IMR-90 (cell line): ENCODE data around the gene FBXL19. TPM values are rescaled to one million over a fixed set of nuclear protein-coding genes. Genes with fewer than 3 reads are reported as not detected.

Source experiments
- ATAC-seq: fragments of 200-7000 bp; cut with Tn5 transposase; 2 replicates; pipeline ENCODE4 v1.9.1; 2020; ENCODE audit warnings: low read depth, mild to moderate bottlenecking, moderate library complexity
- BruUV-seq: library from RNA; stranded (reverse); fragments of 400-500 nt; replicated peaks from 2 replicates; lab custom pipeline; 2021; lab: Mats Ljungman, UMichigan
- CTCF ChIA-PET: fragments of 300-600 bp; formaldehyde crosslinking; extraction: SDS; loops from one replicate; lab custom pipeline; 2021; ENCODE audit warnings: antibody characterized with exemption; lab: Yijun Ruan, JAX
- POLR2A ChIA-PET: fragments of 300-600 bp; sonication (Branson Sonifier 250); formaldehyde crosslinking; loops from one replicate; lab custom pipeline; 2022; ENCODE audit warnings: antibody characterized with exemption; ENCODE audit not compliant: unreplicated experiment; lab: Charles Lee
- DNase-seq: peaks from one replicate; pipeline ENCODE4 v3.0.0; 2013
- H2AFZ ChIP-seq: replicated peaks from 2 replicates; pipeline ENCODE3; 2013; ENCODE audit warnings: low read length, mild to moderate bottlenecking; ENCODE audit not compliant: poor library complexity
- H2AK5ac ChIP-seq: 2 replicates; pipeline ENCODE4 v1.6.1; 2013; ENCODE audit warnings: low read depth, low read length, inconsistent platforms
- H2AK9ac ChIP-seq: replicated peaks from 2 replicates; pipeline ENCODE3; 2013; ENCODE audit warnings: mild to moderate bottlenecking, low read depth, low read length, moderate library complexity; ENCODE audit not compliant: poor library complexity
- H2BK120ac ChIP-seq: 2 replicates; pipeline ENCODE4 v1.6.1; 2013; ENCODE audit warnings: low read depth, low read length, inconsistent platforms
- H2BK15ac ChIP-seq: 3 replicates; pipeline ENCODE4 v1.6.1; 2013; ENCODE audit warnings: low read depth, low read length, inconsistent platforms
- H2BK20ac ChIP-seq: 2 replicates; pipeline ENCODE4 v1.6.1; 2013; ENCODE audit warnings: low read depth, mild to moderate bottlenecking, inconsistent platforms, low read length, moderate library complexity
- H2BK5ac ChIP-seq: 2 replicates; pipeline ENCODE4 v1.6.1; 2013; ENCODE audit warnings: mild to moderate bottlenecking, low read depth, low read length, inconsistent platforms; ENCODE audit not compliant: poor library complexity, severe bottlenecking
- H3K14ac ChIP-seq: replicated peaks from 2 replicates; pipeline ENCODE4 v1.6.1; 2013; ENCODE audit warnings: low read depth, low read length, inconsistent platforms
- H3K18ac ChIP-seq: 2 replicates; pipeline ENCODE4 v1.6.1; 2013; ENCODE audit warnings: low read depth, low read length, control low read depth
- H3K23ac ChIP-seq: 2 replicates; pipeline ENCODE4 v1.6.1; 2013; ENCODE audit warnings: low read depth, low read length, inconsistent platforms
- H3K27ac ChIP-seq: 2 replicates; pipeline ENCODE4 v1.5.1; 2013; ENCODE audit warnings: mild to moderate bottlenecking, control low read depth, low read length; ENCODE audit not compliant: insufficient read depth
- H3K27me3 ChIP-seq: 2 replicates; pipeline ENCODE4 v1.6.1; 2013; ENCODE audit warnings: low read length; ENCODE audit not compliant: control insufficient read depth, insufficient read depth
- H3K36me3 ChIP-seq: 2 replicates; pipeline ENCODE4 v1.6.1; 2013; ENCODE audit warnings: low read length, mixed read lengths; ENCODE audit not compliant: control insufficient read depth, insufficient read depth
- H3K4ac ChIP-seq: 2 replicates; pipeline ENCODE4 v1.6.1; 2013; ENCODE audit warnings: low read depth, low read length, inconsistent platforms
- H3K4me1 ChIP-seq: 2 replicates; pipeline ENCODE4 v1.6.1; 2013; ENCODE audit warnings: low read length, mixed read lengths; ENCODE audit not compliant: control insufficient read depth, insufficient read depth
- H3K4me2 ChIP-seq: 2 replicates; pipeline ENCODE4 v1.6.1; 2013; ENCODE audit warnings: low read depth, mild to moderate bottlenecking, control low read depth, low read length, moderate library complexity
- H3K4me3 ChIP-seq: 2 replicates; pipeline ENCODE4 v1.5.1; 2013; ENCODE audit warnings: low read depth, mild to moderate bottlenecking, control low read depth, low read length, moderate library complexity; ENCODE audit not compliant: insufficient read depth
- H3K56ac ChIP-seq: 2 replicates; pipeline ENCODE4 v1.6.1; 2013; ENCODE audit warnings: low read length, inconsistent platforms; ENCODE audit not compliant: insufficient read depth; ENCODE audit errors: extremely low read depth
- H3K79me1 ChIP-seq, 2 experiments: 2 replicates each; pipeline ENCODE4 v1.6.1; 2013; ENCODE audit warnings: low read length in 2 of 2, inconsistent platforms in 1 of 2, low read depth in 1 of 2
- H3K9ac ChIP-seq: 2 replicates; pipeline ENCODE4 v1.6.1; 2013; ENCODE audit warnings: low read depth, low read length, control low read depth
- H3K9me1 ChIP-seq: 2 replicates; pipeline ENCODE4 v1.6.1; 2013; ENCODE audit warnings: low read length, inconsistent platforms; ENCODE audit not compliant: insufficient read depth
- H3K9me3 ChIP-seq: 2 replicates; pipeline ENCODE4 v1.6.1; 2013; ENCODE audit warnings: low read length; ENCODE audit not compliant: control insufficient read depth, insufficient read depth
- H4K20me1 ChIP-seq: 2 replicates; pipeline ENCODE4 v1.6.1; 2013; ENCODE audit warnings: low read length, inconsistent platforms; ENCODE audit not compliant: insufficient read depth
- H4K5ac ChIP-seq: 2 replicates; pipeline ENCODE4 v1.6.1; 2013; ENCODE audit warnings: mild to moderate bottlenecking, low read depth, low read length, control low read depth
- H4K8ac ChIP-seq, 2 experiments: 2 replicates each; pipeline ENCODE4 v1.6.1; 2013; ENCODE audit warnings: low read depth in 2 of 2, low read length in 2 of 2, control low read depth in 1 of 2, inconsistent platforms in 1 of 2
- H4K91ac ChIP-seq: 2 replicates; pipeline ENCODE4 v1.6.1; 2013; ENCODE audit warnings: low read depth, low read length, inconsistent platforms; ENCODE audit not compliant: insufficient read depth
- CEBPB ChIP-seq: IDR thresholded peaks from 2 replicates; pipeline ENCODE4 v1.6.1; 2012; ENCODE audit warnings: low read depth, low read length, improper control_type of control experiment
- RCOR1 ChIP-seq: IDR thresholded peaks from 2 replicates; pipeline ENCODE4 v1.6.1; 2012; ENCODE audit warnings: mild to moderate bottlenecking, low read length, improper control_type of control experiment; ENCODE audit not compliant: insufficient replicate concordance
- RFX5 ChIP-seq: IDR thresholded peaks from 2 replicates; pipeline ENCODE4 v1.8.0; 2012; ENCODE audit warnings: low read depth, mild to moderate bottlenecking, low read length, moderate library complexity
- SMC3 ChIP-seq: fragments of 150-350 bp; IDR thresholded peaks from 2 replicates; pipeline ENCODE4 v1.6.1; 2016; ENCODE audit warnings: low read depth, mild to moderate bottlenecking, antibody characterized with exemption, low read length, moderate library complexity
- dilution Hi-C: fragments of 300-500 bp; cut with HindIII; formaldehyde crosslinking; loops from one replicate; pipeline ENCODE4 v1.14.3; 2018; ENCODE audit warnings: low sequenced_read_pairs; ENCODE audit not compliant: unreplicated experiment
- in situ Hi-C: fragments of 300-500 bp; cut with MboI; formaldehyde crosslinking; loops from 3 replicates; pipeline ENCODE4 v1.14.3; 2019; ENCODE audit warnings: low sequenced_read_pairs, inconsistent platforms, mixed read lengths
- intact Hi-C: fragments of 100-400 bp; cut with micrococcal nuclease; formaldehyde crosslinking; loops from 2 replicates; pipeline ENCODE4 v1.10.0; 2022
- polyA plus RNA-seq, 3 experiments: library from polyadenylated mRNA; depleted of rRNA; stranded (reverse); fragments of >200 nt; gene quantifications; 2 replicates each; pipeline ENCODE4 v1.2.3, GENCODE V29; 2012; ENCODE audit warnings: low replicate concordance in 1 of 3
- total RNA-seq: library from RNA; depleted of rRNA; stranded (reverse); fragments of >200 nt; gene quantifications from 2 replicates; pipeline ENCODE4 v1.2.3, GENCODE V29; 2012

The FBXL19 gene
- total and polyA plus RNA-seq, 2 of the 4 experiments (the other 2 are of a cell fraction): 5.0 to 13.8 TPM

DNA sequence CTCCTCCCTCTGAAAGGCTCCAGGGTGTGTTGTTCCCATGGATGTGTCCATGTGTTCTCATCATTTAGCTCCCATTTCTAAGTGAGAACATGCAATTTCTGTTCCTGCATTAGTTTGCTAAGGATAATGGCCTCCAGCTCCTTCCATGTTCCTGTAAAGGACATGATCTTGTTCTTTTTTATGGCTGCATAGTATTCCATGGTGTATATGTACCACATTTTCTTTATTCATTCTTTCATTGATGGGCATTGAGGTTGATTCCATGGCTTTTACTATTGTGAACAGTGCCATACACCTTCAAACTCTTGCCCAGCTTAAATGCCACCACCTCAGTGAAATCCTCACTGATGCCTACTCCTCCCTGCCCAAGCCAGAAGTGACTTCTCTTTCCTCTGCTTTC lies 21.0 kb downstream of the FBXL19 start:
- no peak for TF ChIP-seq CEBPB
- TF ChIP-seq RFX5: no peak
- no peak for TF ChIP-seq SMC3
- TF ChIP-seq RCOR1: no peak
- peaks cover 35% of the 10 kb centered on the region for H3K36me3 ChIP-seq
- no peak overlapping the region for H2BK20ac ChIP-seq
- H2AK5ac ChIP-seq: no peak overlapping the region
- dilution Hi-C loops (no loop called here), intact Hi-C loops (no loop called here), in situ Hi-C loops (no loop called here)
- H3K56ac ChIP-seq: no peak overlapping the region
- H3K4me1 ChIP-seq: peaks cover 6% of the 10 kb centered on the region
- H3K4ac ChIP-seq: no peak overlapping the region
- DNase-seq: no peak
- H3K9ac ChIP-seq: no peak overlapping the region
- no peak for ATAC-seq
- ChIA-PET POLR2A (interaction anchor here (0.6 kb wide), 1 partner anchor 46 kb away, joined by 4 read pairs; no protein-coding TSS in a partner anchor), CTCF (interaction anchor here (0.8 kb wide), 1 partner anchor 198 kb away, joined by 3 read pairs; no protein-coding TSS in a partner anchor)
- H4K20me1 ChIP-seq: peaks cover 9% of the 10 kb centered on the region
- no peak overlapping the region for H2BK120ac ChIP-seq
- H3K27me3 ChIP-seq: no peaks in the 10 kb centered on the region
- no peak overlapping the region for H3K18ac ChIP-seq
- no peak overlapping the region for H3K4me3 ChIP-seq
- H2BK5ac ChIP-seq: no peak overlapping the region
- H3K27ac ChIP-seq: no peak overlapping the region
- H3K23ac ChIP-seq: no peak overlapping the region
- no peaks in the 10 kb centered on the region for H3K9me1 ChIP-seq
- no TSS peak for BruUV-seq
- H3K9me3 ChIP-seq: no peaks in the 10 kb centered on the region
- no peak overlapping the region for H4K5ac ChIP-seq
- H4K8ac ChIP-seq: no peak overlapping the region
- no peak overlapping the region for H2AFZ ChIP-seq
- no peak overlapping the region for H2BK15ac ChIP-seq
- no peak overlapping the region for H3K4me2 ChIP-seq
- no peak overlapping the region for H3K14ac ChIP-seq
- peaks cover 21 to 36% of the 10 kb centered on the region in 2 experiments; a peak in 3 of 4 replicates for H3K79me1 ChIP-seq
- H4K91ac ChIP-seq: no peak overlapping the region
- no peak overlapping the region for H2AK9ac ChIP-seq
